NCI-H1092 (cell line): ENCODE results near the gene ARMC9.
"Not testable (repeated sequence)": the region's sequence is repeated elsewhere in the genome, so short reads cannot be mapped to it uniquely, and the experiment has no call there.

Experiments used
- DNase-seq: peaks from one replicate; lab custom pipeline; 2025; lab: John Stamatoyannopoulos, UW

The ARMC9 gene

GRCh38 chr2:231342061-231342711 lies 143.8 kb downstream of the ARMC9 start:
- no peak for DNase-seq

DNA sequence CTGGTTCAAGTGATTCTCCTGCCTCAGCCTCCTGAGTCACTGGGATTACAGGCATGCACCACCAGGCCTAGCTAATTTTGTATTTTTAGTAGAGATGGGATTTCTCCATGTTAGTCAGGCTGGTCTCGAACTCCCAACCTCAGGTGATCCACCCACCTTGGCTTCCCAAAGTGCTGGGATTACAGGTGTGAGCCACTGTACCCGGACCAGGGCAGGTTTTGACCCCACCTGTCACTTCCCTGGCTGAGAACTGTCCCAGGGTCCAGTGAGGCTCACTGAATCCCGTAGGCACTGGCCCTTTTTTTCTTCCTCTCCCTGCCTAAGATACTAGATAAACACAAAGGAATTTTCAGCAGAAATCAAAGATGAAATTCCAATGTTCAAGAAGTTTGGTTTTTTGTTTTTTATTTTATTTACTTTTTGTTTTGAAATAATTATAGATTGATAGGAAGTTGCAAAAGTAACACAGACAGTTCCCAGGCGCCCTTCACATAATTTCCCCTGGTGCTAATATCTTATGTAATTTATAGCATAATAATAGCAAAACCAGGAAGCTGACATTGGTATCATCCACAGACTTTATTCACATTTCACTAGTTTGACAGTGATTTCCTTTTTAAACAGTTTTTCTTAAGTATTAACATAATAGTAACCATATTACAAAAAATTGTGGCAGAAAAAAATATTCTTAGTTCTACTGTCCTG lies 144.7 kb downstream of the ARMC9 start:
- no peak for DNase-seq

DNA sequence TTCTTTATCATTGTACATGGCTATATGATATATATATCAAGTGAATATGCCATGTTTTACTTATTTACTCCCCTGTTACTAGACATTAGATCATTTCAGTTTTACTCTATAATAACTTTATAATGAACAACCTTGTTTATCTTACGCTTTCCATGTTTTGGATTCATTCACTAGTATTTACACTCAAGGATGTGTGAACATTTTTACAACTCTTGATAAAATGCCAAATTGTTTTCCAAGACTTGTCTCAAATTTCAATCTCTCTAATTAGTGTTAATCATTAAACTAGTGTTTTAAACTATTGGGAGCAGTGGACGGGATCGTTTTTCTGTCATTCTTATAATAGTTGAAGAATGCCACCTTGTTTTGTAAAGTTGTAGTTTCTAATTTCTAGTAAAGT lies 145.6 kb downstream of the ARMC9 start:
- no peak for DNase-seq

DNA sequence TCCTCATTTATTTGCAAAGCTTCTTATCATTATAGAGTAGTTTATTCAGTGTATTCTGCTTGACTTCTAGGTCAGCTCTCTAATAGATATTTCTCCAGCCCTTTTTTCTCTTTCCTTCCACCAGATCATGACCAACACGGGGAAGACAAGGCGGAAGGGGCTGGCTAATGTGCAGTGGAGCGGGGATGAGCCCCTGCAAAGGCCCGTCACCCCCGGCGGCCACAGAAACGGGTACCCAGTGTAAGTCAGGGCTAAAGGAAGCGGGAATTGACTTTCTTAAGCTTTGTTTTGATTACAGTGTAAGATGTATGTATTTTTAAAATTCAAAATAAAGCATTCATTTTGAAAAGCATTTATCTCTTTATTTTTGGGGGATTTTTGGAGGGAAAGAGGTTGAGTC lies 146.4 kb downstream of the ARMC9 start:
- no peak for DNase-seq

DNA sequence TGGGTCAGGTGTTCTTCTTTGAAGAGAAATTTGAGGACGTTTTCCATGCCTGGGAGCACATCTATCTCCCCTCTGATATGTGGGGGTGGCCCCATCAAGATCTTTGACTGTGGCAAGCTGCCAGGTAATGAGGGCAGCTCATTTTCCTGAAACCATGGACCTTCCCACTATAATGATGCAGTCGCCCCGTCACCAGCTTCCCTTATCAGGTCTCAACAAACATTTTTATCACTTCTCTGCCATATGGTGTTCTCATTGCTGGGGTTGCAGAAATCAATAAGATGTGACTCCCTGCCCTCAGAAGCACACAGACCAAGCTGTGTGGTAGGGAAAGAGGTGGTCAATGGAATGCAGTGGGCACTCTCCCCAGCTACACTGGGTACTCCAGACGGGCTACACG lies 148.7 kb downstream of the ARMC9 start:
- no peak for DNase-seq

DNA sequence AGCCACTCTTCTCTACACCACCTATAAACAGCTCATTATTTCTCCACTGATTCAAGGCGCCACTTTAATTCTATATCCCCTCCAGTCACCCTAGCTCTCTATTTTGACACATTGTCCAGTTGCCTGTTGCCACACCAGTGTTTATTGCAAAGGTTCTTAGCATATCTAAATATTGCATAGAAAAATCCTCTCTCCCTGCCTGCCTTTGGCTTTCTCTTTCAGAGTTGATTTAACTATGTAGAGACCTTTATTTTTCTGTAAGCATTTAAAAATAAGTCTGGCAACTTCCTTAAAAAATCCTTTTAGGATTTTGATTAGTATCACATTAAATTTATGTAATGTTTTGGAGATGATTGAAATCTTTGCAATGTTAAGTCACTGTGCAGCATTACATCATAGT lies 149.2 kb downstream of the ARMC9 start:
- DNase-seq = no peak

DNA sequence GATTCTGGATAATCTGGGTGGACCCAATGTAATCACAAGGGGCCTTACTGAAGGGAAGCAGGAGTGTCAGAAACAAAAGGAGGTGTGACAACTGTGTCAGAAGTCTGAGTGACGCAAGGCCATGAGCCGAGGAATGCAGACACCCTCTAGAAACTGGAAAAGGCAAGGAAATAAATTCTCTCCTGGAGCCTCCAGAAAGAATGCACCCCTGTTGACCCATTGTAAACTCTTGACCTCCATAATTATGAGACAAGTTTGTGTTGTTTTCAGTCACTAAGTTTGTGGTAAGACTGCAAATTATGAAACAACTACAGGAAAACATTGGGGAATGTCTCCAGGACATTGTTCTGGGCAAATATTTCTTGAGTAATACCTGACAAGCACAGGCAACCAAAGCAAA lies 149.7 kb downstream of the ARMC9 start:
- DNase-seq = no peak

DNA sequence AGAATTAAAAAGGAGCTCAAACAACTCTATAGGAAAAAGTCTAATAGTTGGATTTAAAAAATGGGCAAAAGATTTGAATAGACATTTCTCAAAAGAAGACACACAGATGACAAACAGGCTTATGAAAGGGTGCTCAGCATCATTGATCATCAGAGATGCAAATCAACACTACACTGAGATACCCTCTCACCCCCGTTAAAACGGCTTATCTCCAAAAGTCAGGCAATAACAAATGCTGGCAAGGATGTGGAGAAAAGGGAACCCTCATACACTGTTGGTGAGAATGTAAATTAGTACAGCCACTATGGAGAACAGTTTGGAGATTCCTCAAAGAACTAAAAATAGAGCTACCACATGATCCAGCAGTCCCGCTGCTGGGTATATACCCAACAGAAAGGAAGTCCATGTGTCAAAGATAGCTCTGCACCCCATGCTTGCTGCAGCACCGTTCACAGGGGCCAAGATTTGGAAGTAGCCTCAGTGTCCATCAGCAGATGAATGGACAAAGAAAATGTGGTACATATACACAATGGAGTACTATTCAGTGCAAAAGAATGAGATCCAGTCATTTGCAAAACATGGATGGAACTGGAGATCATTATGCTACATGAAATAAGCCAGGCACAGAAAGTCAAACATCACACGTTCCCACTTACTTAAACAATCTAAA lies 150.4 kb downstream of the ARMC9 start:
- no peak for DNase-seq

DNA sequence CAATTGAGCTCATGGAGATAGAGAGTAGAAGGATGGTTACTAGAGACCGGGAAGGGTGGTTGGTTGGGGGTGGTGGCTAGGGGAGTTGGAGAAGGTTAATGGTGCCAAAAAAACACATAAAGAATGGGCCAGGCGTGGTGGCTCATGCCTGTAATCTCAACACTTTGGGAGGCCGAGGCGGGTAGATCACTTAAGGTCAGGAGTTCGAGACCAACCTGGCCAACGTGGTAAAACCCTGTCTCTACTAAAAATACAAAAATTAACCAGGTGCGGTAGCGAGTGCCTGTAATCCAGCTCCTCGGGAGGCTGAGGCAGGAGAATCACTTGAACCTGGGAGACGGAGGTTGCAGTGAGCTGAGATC lies 150.9 kb downstream of the ARMC9 start:
- DNase-seq = not testable (repeated sequence)

- DNase-seq = no peak
Measured at GRCh38 chr2:231351648-231352047, 153.2 kb downstream of the ARMC9 start.

DNA sequence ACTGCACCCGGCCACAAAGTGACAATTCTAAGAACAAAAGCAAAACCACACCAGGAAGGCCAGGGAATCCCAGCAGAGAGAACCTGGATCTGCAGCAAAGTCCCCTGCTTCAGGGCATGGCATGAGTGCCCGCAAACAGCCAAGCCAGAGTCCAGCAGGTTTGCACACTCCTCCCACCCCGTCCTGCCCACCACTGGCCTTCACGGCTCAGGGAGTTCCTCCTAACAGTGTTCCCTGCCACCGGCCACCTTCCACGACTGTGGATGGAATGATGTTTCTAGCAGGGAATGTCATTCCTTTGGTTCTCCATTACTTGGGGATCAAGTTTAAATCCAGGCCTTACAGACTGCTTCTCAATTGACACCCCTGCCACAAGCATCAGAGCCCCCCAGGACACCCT lies 155.0 kb downstream of the ARMC9 start:
- no peak for DNase-seq

DNA sequence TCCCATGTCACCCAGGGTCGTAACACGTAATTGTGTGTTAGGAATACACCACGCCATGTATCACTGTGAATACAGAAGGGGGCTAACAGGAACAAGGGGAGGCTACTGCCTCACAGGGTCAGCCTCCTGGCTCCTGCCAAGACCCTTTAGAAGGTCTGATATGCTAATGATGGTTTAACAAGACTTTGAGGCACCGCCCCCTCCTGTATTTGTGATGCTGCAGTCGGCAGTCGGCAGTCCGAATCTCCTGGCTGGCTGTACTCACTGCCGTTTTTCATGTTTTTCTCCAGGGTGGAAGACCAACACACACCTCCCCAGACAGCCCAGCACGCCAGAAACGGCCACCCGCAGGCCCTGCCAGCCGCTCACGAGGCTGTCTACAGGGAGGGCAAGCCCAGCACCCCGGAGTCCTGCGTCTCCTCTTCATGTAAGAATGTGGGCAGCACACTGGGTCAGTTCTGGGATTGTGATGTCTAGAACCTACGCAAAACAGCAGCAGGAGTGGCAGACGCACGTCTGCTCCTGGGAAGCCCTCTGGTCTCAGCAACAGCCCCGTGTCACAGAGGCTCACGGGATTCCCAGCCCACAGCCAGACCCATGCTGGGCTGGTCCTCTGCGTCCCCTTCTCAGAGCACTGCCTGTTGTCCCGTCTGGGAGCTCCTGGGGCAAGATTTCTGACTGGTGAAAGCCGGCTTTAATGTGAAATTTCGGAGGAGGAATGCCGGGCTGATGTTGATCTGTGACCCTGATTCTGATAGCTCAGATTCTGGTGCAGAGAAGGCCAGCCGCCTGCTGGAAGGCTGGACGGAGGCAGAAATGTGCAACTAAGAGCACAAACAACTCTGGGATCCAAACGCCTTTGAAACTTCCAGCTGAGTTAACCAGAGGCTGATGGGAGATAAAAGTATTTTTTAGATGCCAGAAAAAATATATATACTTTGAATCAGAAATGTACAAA lies 157.4 kb downstream of the ARMC9 start:
- no peak for DNase-seq

- DNase-seq = no peak
Measured at GRCh38 chr2:231356466-231356844, 158.0 kb downstream of the ARMC9 start.

DNA sequence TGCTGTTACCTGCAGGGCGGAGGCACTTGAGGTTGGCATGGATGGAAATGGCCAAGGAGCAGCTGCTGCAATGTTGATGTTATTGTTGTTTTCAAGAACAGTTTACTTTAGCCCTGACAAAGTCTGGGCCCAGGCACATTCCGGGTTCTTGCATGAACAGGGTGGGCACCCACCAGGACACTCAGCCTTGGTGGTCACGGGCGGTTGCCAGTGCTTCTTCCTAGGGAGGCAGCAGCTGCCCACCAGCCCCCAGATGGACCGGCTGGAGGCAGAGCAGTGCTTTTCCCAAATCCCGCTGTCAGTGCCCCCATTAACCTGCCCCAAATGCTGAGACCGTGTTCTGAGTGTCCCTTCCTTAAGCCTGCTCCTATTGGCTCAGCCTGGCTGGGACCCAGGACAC lies 158.6 kb downstream of the ARMC9 start:
- DNase-seq = no peak

DNA sequence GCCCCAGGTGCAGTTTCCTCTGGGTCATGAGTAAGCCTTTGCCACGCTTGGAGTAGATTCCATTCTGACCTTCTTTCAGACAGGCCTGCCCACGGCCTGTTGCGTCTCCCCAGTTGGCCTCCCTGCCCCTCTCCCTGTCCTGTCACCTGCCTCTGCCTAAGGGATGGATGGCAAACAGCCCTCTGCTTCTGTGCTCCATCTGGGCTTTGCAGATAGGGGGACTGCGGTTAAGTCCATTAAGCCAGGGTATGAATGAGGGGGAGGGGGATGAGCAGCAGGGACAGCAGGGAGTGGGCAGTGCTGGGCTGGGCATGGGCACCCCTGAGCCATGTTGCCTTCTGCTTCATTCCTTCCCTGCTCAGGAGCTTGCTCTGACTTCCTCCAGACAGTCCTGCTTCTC lies 159.5 kb downstream of the ARMC9 start:
- no peak for DNase-seq

DNA sequence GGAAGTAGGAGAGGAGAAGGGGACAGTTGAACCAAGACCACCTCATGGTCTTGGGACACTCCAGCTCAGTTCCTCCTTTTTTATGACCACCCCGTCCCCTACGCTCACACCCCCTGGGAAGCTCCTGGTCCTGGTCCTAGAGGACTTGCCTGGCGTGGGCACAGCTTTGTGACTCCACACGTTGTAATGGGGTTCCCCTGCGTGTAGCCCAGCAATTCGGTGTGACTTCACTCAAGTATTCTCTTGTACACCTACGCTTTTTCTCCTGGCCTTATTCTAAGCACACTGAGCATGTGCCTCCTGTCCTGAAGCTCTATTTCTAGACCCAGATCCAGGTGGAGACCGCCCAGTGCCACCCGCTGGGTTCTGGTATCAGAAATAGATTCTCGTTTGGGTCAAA lies 161.0 kb downstream of the ARMC9 start:
- DNase-seq = no peak

GRCh38 chr2:231359948-231360347 lies 161.5 kb downstream of the ARMC9 start:
- no peak for DNase-seq

- no peak for DNase-seq
Measured at GRCh38 chr2:231360401-231360800, 162.0 kb downstream of the ARMC9 start.

GRCh38 chr2:231360881-231361371 lies 162.5 kb downstream of the ARMC9 start:
- no peak for DNase-seq

DNA sequence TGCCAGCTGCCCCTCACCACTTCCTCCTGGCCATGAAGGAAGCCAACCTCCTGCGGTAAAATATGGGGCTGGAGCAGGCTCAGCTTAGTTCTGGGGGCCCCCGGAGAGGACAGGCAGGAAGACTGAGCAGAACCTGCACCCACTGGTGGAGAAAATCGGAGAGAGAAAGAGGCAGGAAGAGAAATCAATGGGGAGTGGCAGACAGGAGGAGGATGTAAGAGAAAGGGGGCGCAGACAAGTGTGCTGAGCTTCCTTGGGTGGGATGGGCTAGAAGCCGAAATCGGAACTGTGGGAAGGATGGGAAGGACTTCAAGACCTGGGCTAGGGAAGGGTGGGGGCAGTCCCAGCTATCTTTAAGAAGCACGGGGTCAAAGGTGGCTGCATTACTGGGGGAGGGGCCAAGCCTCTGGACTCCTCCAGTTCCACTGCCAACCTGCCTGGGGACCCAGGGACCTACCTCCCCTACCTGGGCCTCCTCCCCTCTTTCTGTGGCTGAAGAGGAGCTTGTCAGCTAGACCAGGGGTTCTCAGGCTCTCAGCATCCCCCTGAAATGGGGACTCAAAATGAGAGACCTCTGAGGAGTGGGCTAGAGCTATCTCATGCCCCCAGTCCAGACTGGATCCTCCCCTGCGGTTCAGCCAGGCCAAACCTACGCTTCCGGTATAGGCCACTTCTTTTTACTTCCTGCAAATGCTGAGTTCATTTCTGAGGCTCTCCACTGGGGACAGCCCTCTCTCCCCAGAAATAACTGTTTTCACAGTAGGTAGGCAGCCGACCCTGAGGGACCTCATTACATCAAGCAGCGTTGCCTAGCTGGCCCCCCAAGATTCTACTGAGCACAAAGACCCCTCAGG lies 163.5 kb downstream of the ARMC9 start:
- no peak for DNase-seq

- no peak for DNase-seq
Measured at GRCh38 chr2:231362555-231363184, 164.2 kb downstream of the ARMC9 start.
